Mesangial cell (primary cell): Measurements from ENCODE around the gene ZNF282. TPM values are rescaled to one million over a fixed set of nuclear protein-coding genes. Genes with fewer than 3 reads are reported as not detected.

Source experiments
- total RNA-seq: library from RNA; depleted of rRNA; stranded (reverse); fragments of >200 nt; gene quantifications from 2 replicates; pipeline ENCODE4 v1.2.3, GENCODE V29; 2015

The ZNF282 gene
- 20.2 and 29.2 TPM in 2 replicates for total RNA-seq

GRCh38 chr7:149195180-149196150 is at the start of gene ZNF282:
Gene ZNF282 (plus strand): TSS chr7:149195546. CDS start chr7:149195590, 44 bp downstream.

DNA sequence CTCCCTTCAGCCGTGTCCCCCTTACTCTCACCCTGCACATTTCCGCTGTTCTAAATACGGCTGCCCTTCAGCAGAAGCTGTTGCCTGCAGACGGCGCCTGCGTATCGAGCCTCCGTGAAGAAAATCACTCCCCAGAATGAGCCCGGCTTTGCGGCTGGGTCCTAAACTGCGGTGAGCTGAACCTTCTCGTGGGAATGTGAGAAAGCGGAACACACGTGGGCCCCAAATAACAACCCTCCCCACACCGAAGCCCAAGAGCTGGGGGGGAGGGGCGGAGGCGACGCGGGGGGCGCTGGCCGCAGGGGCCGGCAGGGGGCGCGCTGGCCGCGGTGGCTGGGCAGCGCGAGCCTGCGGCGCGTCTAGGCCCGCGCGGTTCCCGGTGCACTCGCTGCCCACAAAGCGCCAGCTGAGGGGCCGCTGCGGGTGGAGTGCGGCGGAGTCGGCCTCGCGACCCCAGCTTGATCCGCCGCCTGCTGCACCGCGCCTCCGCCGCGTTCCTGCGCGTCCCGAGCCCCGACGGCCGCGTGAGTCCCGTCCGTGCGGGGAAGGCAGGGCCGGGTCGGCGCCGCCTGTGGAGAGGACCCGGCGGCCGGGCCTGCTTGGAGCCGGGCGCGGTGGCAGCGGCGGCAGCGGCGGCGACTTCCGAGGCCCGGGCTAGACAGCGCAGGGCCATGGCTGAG is 48.1 kb upstream of the ZNF282 start, which contains the start of gene ZNF398:
ZNF398 (plus strand) TSS at position 382 of the 680 bp plus-strand sequence; CDS start at position 672, 290 bp downstream.

DNA sequence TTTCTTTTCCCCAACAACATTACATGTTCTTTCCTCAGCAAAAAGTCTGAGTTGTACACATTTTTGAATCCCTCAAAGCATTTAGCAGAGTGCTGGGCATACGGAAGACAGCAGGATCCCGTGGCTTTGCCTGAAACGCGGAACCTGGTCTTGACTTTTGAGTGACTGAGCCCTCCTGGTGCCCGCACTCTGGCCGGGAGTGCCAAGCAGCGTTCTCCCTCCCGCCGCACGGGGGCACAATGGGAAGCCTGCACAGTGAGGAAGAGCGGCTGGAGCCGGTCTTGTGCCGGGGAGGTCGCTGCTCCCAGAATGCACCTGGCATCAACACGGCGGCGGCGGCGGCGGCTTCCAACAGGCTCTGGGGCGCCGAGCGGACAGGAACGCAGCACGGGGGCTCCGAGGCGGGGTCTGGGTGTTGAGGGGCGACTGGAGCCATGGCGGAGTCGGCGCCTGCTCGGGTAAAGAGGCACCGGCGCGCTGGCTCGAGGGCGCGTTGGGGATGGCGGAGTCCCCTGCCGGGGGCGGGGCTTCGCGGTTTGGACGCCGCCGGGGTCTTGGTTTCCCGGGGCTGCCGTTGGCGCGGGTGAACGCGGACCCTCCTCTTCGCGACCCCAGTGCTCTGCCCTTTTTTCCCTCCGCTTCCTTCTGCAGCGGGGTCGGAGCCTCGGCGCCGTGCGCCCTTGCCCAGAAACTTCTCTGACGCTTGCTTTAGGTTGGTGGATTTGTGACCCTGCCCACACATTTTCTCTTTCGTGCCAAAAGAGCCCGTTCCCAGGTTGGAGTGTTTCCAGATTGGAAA is 44.2 kb downstream of the ZNF282 start, which contains the start of gene ZNF212:
ZNF212 (plus strand) TSS at position 307 of the 799 bp plus-strand sequence; CDS start at position 435, 128 bp downstream.

DNA sequence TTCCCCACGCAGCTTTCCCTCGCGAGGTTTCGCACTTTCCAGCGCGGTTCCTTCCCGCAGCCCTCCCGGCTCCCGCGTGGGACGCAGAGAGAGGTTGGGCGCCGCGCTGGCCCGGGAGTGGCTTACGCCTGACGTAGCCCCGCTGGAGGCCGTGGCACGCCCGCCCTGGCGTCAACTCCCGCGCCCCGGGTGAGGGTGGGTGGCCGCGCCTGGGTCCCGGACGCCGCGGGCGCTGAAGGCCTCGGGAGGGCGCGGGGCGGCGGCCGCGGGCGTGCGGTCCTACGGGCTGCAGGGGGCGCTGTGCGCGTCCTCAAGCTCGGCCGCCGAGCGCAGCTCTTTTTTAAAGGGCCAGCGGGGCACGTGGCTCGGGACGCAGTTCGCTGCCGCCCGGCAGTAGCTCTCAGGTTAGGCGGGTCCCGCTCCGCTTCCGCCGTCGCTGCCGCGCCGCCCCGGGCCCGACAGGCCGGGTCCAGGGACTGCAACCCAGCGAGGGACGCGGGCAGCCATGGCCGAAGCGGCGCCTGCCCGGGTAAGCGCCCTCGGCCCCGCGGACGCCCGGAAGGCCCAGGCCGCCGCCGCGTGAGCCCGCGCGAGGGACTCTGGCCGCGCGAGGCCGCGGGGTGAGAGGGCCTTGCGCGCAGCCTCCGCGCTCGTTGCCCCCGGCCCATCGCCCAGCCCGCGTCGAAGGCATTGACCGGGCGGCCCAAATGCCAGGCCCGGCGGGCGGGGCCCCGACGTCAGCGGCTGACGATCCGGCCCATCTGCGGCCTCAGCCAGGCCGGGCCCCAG is 66.7 kb downstream of the ZNF282 start, which contains the start of gene ZNF783:
ZNF783 (plus strand) TSS at position 368 of the 789 bp plus-strand sequence; CDS start at position 506, 138 bp downstream.

Other genes with a start within 250 kb of the ZNF282 start
- gene PDIA4, start 167.0 kb upstream of the ZNF282 start, total RNA-seq, result 157 and 292 TPM in 2 replicates
- 2.8 and 9.0 TPM in 2 replicates for gene ZNF786, start 104.8 kb upstream of the ZNF282 start, total RNA-seq
- gene ZNF425, start 69.2 kb upstream of the ZNF282 start, total RNA-seq, result 0.81 and 2.8 TPM in 2 replicates
- 10.1 and 10.8 TPM in 2 replicates for gene ZNF398, start 48.1 kb upstream of the ZNF282 start, total RNA-seq
- gene ZNF212, start 44.1 kb downstream of the ZNF282 start, total RNA-seq, result 6.2 and 6.3 TPM in 2 replicates
- 5.7 and 9.6 TPM in 2 replicates for gene ZNF783, start 66.7 kb downstream of the ZNF282 start, total RNA-seq